K562 (cell line): ENCODE measurements around the gene CREG1. TPM values are rescaled to one million over a fixed set of nuclear protein-coding genes. Genes with fewer than 3 reads are reported as not detected.

Experiments
- CCNT2 ChIP-seq: IDR thresholded peaks from 2 replicates; pipeline ENCODE4 v1.6.1; 2011; ENCODE audit warnings: borderline replicate concordance, low read depth, mild to moderate bottlenecking, moderate library complexity, mixed read lengths, low read length; ENCODE audit not compliant: insufficient read length; ENCODE audit errors: extremely low read depth
- CEBPZ ChIP-seq: fragments of 150-350 bp; IDR thresholded peaks from 2 replicates; pipeline ENCODE4 v1.6.1; 2014; ENCODE audit warnings: low read depth, mild to moderate bottlenecking, low read length, borderline replicate concordance
- E2F6 ChIP-seq, 2 experiments: IDR thresholded peaks; 2 replicates each; pipeline ENCODE4 v1.6.1; 2011; ENCODE audit warnings: borderline replicate concordance in 1 of 2, control low read depth in 1 of 2, low read depth in 1 of 2, low read length in 1 of 2, mild to moderate bottlenecking in 1 of 2, mixed read lengths in 1 of 2, moderate library complexity in 1 of 2; ENCODE audit not compliant: insufficient read depth in 1 of 2, insufficient read length in 1 of 2, poor library complexity in 1 of 2, severe bottlenecking in 1 of 2; ENCODE audit errors: extremely low read depth in 1 of 2
- GATAD2A ChIP-seq: fragments of 450-650 bp; IDR thresholded peaks from 2 replicates; pipeline ENCODE4 v1.6.1; 2017
- HDAC1 ChIP-seq, 2 experiments: fragments of 450-650 bp; IDR thresholded peaks; 2 replicates each; pipeline ENCODE4 v1.6.1; 2016 to 2017; ENCODE audit warnings: inconsistent platforms in 1 of 2, mild to moderate bottlenecking in 1 of 2, moderate library complexity in 1 of 2
- HIVEP1 ChIP-seq: fragments of 250-450 bp; sonication (Bioruptor Pico); IDR thresholded peaks from 2 replicates; pipeline ENCODE4 v1.4.0; 2020; ENCODE audit warnings: mild to moderate bottlenecking
- HOXB6 ChIP-seq: fragments of 250-450 bp; sonication (Bioruptor Pico); IDR thresholded peaks from 2 replicates; pipeline ENCODE4 v1.5.1; 2022; ENCODE audit warnings: mild to moderate bottlenecking, borderline replicate concordance
- KLF1 ChIP-seq: fragments of 450-650 bp; IDR thresholded peaks from 2 replicates; pipeline ENCODE4 v1.6.1; 2016; ENCODE audit warnings: missing genetic modification characterization, missing compliant biosample characterization
- MAX ChIP-seq: sonication (generic); formaldehyde crosslinking; IDR thresholded peaks from 2 replicates; pipeline ENCODE4 v1.9.0; 2022; ENCODE audit warnings: mild to moderate bottlenecking, missing genetic modification reagents
- RCOR1 ChIP-seq, 2 experiments: IDR thresholded peaks; 2 replicates each; pipeline ENCODE4 v1.6.1; 2012; ENCODE audit warnings: low read depth in 2 of 2, low read length in 2 of 2, borderline replicate concordance in 1 of 2, improper control_type of control experiment in 1 of 2
- RFX7 ChIP-seq: fragments of 250-450 bp; sonication (Bioruptor Pico); IDR thresholded peaks from 2 replicates; pipeline ENCODE4 v1.5.1; 2021; ENCODE audit warnings: mild to moderate bottlenecking
- ZFPM2 ChIP-seq: fragments of 250-450 bp; sonication (Bioruptor Pico); IDR thresholded peaks from 2 replicates; pipeline ENCODE4 v1.5.1; 2022; ENCODE audit warnings: mild to moderate bottlenecking
- ZKSCAN8 ChIP-seq: fragments of 200-800 bp; sonication (Bioruptor generic); IDR thresholded peaks from 2 replicates; pipeline ENCODE4 v1.6.1; 2016; ENCODE audit warnings: missing genetic modification characterization, missing compliant biosample characterization
- polyA plus RNA-seq, 8 experiments: library from polyadenylated mRNA; depleted of rRNA in 4 of 8; stranded (reverse) in 5 of 8; unstranded in 3 of 8; fragments of >200 nt; fragmentation: Nextera tagmentation in 2 of 8; fragmentation: Illumina TruSeq in 1 of 8; extraction: Ambion mirVana in 2 of 8; extraction: Trizol in 1 of 8; gene quantifications; 2 replicates each; pipeline versions ENCODE4 v1.2.1 to v1.2.3, GENCODE V29; 2011 to 2014; ENCODE audit warnings: inconsistent platforms in 1 of 8, missing spikeins in 1 of 8
- total RNA-seq, 7 experiments: library from RNA; depleted of rRNA in 6 of 7; stranded (reverse); fragments of >200 nt in 6 of 7; fragmentation: Illumina TruSeq in 2 of 7; extraction: Trizol in 2 of 7; gene quantifications; 2 replicates each; pipeline versions ENCODE4 v1.2.1 to v1.2.3, GENCODE V29; 2011 to 2021; ENCODE audit warnings: low replicate concordance in 1 of 7
- TF ChIP-seq, protein P1 (sequence below): fragments of 450-650 bp; IDR thresholded peaks from one replicate; pipeline ENCODE4 v1.6.1; 2018; ENCODE audit warnings: mild to moderate bottlenecking, moderate library complexity; ENCODE audit not compliant: partially characterized antibody
- TF ChIP-seq, protein P2 (sequence below), 3 experiments: fragments of 200-800 bp in 1 of 3; sonication (Bioruptor generic) in 1 of 3; sonication (generic) in 1 of 3; formaldehyde crosslinking in 1 of 3; IDR thresholded peaks; 2 replicates each; pipeline versions ENCODE4 v1.6.1 to v1.8.0; 2016 to 2022; ENCODE audit warnings: mild to moderate bottlenecking in 2 of 3, missing compliant biosample characterization in 2 of 3, missing genetic modification characterization in 2 of 3, missing genetic modification reagents in 1 of 3
- TF ChIP-seq, protein P3 (sequence below): sonication (generic); formaldehyde crosslinking; IDR thresholded peaks from 2 replicates; pipeline ENCODE4 v1.8.1; 2023; ENCODE audit warnings: mild to moderate bottlenecking, missing genetic modification reagents, moderate library complexity

CREG1 gene
- total and polyA plus RNA-seq, 9 of the 15 experiments (the other 6 are each of a cell fraction or from before 2014, with no cell fraction given) = 45.7 to 272 (median 161) TPM

DNA sequence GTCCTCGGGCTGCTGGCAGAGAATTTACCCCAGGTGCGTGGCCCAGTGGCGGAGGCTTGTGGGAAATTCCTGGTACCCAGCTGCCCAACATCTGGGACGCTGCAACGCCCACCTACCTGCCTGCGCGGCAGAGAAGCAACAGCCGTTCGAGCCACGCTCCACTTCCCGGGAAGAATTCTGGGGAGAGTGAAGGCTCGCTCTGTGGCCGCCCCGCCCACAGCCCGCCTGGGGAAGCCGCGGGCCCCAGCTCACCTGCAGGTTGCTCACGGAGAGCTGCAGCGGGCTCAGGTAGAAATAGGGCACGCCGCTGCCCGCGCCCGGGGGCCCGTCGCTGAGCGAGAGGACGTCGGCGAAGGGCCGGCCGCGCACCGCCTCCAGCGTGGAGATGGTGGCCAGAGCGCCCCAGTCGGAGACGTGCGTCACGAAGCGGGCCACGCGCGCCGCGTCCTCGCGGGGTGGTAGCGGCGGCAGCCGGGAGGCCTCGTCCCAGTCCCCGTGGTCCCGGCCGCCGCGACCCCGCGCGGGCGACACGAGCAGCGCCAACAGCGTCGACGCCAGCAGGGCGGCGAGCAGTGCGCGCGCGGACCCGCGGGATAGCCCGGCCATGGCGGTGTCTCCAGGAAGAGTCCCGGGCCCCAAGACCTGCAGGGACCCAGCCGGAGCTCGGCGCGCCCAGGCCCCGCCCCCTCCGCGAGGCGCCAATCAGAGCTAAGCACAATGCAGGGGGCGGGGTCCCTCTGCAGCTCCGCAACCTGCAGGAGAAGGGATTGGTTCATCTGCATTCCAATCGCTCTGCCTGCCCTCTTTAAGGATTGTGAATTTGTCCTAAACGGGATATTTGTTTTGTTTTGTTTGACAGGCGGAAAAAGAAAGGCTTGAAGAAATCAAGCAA, at the start of gene CREG1 (continued):
- TF ChIP-seq, protein P1, sequence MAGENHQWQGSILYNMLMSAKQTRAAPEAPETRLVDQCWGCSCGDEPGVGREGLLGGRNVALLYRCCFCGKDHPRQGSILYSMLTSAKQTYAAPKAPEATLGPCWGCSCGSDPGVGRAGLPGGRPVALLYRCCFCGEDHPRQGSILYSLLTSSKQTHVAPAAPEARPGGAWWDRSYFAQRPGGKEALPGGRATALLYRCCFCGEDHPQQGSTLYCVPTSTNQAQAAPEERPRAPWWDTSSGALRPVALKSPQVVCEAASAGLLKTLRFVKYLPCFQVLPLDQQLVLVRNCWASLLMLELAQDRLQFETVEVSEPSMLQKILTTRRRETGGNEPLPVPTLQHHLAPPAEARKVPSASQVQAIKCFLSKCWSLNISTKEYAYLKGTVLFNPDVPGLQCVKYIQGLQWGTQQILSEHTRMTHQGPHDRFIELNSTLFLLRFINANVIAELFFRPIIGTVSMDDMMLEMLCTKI = no peak
- TF ChIP-seq E2F6 (IDR thresholded peaks at IDR 0.05; ENCODE audit: borderline replicate concordance in 1 of 2, extremely low read depth in 1 of 2, insufficient read depth in 1 of 2, insufficient read length in 1 of 2, low read depth in 1 of 2, low read length in 1 of 2, poor library complexity in 1 of 2, severe bottlenecking in 1 of 2) (peak; percentile 86), HDAC1 (IDR thresholded peaks at IDR 0.05) (peak in 1 of 2 experiments; percentile 51; a peak in 2 of 4 replicates), MAX (CRISPR knock-in tag) (peak; percentile 19; the same call in 1 of the 2 replicates), CCNT2 (peak; percentile 88), RFX7 (CRISPR knock-in tag) (no peak), HOXB6 (CRISPR knock-in tag) (no peak), GATAD2A (peak; percentile 32; the same call in 1 of the 2 replicates), ZFPM2 (CRISPR knock-in tag) (0 out of 2 replicates have a peak, but pooled peaks have one; percentile 54), CEBPZ (no peak), RCOR1 (IDR thresholded peaks at IDR 0.05; ENCODE audit: borderline replicate concordance in 1 of 2, low read depth in 2 of 2, low read length in 2 of 2) (peak in 1 of 2 experiments; percentile 64; a peak in 2 of 4 replicates), ZKSCAN8 (no peak), HIVEP1 (0 out of 2 replicates have a peak, but pooled peaks have one; percentile 33), KLF1 (tag) (peak; percentile 75)
- TF ChIP-seq, protein P2, sequence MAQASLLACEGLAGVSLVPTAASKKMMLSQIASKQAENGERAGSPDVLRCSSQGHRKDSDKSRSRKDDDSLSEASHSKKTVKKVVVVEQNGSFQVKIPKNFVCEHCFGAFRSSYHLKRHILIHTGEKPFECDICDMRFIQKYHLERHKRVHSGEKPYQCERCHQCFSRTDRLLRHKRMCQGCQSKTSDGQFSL (CRISPR knock-in tag; IDR thresholded peaks at IDR 0.05) = peak; percentile 61; the same call in 1 of the 2 replicates
- TF ChIP-seq, protein P2 (tag; IDR thresholded peaks at IDR 0.05) = no peak
- TF ChIP-seq, protein P3, sequence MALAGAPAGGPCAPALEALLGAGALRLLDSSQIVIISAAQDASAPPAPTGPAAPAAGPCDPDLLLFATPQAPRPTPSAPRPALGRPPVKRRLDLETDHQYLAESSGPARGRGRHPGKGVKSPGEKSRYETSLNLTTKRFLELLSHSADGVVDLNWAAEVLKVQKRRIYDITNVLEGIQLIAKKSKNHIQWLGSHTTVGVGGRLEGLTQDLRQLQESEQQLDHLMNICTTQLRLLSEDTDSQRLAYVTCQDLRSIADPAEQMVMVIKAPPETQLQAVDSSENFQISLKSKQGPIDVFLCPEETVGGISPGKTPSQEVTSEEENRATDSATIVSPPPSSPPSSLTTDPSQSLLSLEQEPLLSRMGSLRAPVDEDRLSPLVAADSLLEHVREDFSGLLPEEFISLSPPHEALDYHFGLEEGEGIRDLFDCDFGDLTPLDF (CRISPR knock-in tag) = peak; percentile 90
